HG03565 (cell line): Measurements from ENCODE around the gene DCXR.

Source experiments
- ATAC-seq: cut with Tn5 transposase; IDR thresholded peaks from one replicate; pipeline ENCODE4 v1.9.1; 2021; ENCODE audit warnings: mild to moderate bottlenecking, moderate library complexity; ENCODE audit not compliant: unreplicated experiment

DCXR gene

DNA sequence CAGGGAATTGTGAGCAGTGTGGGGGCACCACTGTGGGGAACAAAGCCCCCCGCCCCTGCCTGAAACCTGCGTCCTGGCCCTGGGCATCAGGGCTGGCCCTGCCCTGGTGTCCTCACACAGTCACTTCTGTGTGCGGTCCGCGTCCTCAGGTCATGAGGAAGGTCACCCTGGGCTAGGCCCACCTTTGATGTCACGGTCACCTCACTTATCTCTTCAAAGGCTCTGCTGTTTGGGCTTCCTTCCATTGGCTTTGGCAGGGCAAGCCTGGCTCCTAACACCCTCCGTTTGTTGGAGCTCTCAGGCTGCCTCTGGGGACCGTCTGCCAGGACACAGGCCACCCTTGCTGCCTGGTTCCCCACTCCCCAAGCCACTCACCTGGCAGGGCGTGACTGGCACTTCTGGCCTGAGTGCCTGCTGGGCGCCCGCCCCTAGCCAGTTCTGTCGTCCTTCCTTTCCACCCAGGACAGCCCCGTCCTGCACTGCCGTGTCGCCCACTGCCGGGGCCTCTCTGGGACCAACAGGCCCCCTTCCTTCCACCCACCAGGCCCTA is 23.6 kb downstream of the DCXR start:
- no peak for ATAC-seq

DNA sequence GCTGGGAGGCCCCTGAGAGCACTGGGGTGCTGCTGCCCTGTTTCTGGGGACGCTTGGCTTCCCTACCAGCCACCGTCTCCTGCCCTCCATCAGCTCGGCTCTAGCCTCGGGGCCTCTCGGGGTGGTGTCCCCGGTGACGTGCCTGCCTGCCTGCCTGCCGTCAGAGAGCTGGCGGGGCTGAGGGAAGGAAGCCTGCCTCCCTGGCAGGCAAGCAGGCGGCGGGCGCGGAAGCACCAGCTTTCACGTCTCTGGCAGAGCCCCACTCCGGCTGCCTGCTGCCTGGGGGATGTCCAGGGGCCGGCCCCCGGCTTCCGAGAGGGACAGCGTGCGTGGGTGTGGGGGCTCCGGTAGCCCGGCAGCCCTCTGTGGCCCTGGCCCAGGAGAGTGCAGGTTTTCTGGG is 24.2 kb downstream of the DCXR start:
- no peak for ATAC-seq

DNA sequence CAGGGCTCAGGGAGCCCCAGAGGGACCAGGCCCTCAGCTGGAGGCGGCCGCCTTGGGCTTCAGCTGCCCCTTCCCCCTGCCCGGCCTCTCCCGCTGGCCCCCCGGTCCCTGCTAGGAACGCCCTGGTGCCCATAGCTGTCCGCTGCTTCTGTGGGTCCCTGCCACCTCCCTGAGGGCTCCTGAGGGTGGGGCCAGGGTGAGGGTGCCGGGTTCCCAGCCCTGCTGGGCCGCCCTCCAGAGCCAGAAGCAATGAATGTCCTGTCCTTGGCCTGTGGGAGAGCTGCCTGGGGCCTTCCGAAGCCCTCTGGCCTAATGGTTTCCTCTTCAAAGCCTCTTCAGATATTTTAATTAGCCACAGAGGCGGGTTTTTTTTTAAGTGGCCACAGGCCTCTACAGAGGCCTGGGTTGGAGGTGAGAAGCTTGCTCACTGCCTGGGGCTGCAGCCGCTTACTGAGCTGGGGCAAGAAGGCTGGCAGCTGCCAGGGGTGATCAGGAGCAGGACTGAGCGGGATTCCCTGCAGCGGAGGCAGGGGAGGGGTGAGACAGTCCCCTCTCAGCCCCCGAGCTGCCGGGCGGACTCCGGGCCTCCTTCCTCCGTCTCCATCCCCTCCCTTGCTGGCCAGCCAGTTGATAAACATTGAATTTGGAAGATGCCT is 24.7 kb downstream of the DCXR start:
- no peak for ATAC-seq

DNA sequence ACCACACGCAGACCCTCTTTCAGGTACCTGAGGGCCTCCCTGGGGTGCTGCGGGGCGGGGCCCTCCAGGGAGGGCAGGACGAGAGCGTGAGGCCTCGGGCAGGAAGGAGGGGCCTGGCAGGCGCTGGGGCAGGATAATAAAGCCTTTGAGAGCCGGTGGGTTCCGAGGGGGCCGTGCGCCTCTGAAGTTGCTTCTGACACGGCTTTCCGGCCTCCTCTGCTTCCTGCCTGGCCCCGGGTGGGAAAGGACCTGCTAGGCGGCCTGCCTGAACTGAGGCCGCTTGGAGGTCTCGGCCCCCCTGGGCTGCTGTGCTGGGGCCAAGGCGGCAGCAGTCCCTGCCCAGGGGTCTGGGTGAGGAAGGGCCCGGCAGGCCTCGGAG is 25.2 kb downstream of the DCXR start:
- ATAC-seq, result no peak

DNA sequence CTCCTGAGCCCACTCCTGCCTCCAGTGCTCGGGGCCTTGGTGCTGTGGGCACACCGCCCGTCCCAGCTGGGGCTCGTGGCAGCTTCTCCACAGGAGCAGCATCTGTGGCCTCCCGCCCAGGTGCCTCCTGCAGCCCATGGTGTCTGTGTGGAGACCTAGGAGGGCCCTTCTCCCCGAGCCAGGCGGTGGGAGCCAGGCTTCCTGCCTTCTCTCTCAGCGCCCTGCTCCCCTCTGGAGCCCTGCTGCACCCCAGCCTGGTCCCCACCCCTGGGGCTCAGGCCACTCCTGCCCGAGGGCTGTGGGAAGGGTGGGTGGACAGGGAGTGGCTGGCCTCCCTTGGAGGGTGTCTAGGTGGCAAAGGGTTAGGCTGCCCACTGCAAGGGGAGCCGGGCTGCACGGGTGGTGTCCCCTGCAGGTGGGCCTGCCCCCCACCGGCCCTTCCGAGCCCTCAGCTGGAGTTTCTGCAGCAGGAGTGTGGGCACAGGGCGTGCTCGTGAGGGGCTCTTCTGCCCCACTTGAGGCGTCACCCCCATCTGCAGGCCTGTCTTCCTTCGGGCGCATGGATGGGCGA is 25.8 kb downstream of the DCXR start:
- ATAC-seq, result no peak

DNA sequence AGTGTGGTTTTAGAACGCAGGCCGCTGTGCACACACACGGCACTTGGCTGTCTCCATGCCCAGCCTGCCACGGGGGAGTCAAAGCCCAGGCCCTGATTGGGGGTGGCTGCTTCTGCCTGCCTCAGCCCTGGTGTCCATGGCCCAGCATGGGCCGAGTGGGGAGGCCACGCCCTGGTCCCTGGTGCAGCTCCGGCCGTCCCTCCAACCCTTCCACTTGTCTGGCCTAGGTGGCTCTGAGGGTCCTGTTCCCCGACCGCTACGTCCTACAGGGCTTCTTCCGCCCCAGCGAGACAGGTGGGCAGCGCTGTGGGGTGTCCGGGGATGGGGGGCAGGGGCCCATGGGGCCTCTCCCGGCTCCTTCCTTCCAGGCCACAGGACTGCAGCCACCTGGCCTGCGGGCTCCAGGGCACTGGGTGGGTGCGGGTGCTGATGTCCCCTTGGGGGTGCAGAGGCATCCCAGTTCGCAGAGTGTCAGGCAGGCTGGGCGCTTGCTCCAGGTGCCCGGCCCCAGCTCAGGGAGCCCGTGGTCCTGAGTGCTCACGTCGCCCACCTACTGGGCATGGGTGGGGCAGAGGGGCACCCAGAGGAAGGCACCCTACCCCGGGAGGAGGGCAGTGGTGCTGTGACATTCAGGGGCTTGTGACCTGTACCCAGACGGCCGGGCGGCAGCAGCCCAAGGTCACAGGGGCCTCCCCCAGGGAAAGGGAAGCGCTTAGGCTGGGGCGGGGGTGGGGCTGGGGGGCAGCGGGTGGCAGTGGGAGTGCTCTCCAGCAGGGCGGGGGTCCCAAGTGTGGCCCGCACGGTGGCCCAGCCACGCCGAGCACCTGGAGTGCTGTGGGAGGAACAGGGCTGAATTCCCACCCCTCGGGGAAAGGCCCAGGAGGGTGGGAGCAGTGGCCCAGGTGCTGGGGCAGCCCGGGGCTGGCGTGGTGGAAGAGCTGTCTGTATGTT is 26.6 kb downstream of the DCXR start:
- no peak for ATAC-seq

DNA sequence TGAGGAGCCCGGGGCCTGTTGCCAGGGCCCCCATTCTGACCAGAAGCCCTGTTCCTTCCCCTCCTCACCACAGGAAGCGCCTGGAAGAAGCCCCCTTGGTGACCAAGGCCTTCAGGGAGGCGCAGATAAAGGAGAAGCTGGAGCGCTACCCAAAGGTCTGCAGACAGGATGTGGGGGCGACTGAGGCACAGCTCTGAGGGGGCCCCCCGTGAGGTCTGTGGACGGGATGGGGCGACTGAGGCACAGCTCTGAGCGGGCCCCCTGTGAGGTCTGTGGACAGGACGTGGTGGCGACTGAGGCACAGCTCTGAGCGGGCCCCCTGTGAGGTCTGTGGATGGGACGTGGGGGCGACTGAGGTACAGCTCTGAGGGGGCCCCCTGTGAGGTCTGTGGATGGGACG is 28.1 kb downstream of the DCXR start:
- no peak for ATAC-seq

DNA sequence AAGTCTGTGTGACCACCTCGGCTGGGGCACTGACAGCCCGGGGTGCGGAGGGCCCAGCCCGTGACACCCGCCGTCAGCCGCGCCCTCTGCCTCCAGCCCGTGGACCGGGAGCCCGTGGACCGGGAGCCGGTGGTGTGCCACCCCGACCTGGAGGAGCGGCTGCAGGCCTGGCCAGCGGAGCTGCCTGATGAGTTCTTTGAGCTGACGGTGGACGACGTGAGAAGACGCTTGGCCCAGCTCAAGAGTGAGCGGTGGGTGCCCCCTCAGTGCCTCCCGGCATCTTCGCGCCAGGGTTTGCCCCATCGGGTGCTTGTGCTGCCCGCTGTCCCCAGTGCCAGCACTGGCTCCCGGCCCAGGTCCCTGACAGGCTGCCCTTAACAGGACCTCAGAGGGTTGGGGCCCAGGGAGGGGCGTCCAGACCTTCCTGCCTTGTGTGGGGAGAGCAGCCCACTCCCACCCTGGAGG is 28.5 kb downstream of the DCXR start:
- ATAC-seq, result no peak

DNA sequence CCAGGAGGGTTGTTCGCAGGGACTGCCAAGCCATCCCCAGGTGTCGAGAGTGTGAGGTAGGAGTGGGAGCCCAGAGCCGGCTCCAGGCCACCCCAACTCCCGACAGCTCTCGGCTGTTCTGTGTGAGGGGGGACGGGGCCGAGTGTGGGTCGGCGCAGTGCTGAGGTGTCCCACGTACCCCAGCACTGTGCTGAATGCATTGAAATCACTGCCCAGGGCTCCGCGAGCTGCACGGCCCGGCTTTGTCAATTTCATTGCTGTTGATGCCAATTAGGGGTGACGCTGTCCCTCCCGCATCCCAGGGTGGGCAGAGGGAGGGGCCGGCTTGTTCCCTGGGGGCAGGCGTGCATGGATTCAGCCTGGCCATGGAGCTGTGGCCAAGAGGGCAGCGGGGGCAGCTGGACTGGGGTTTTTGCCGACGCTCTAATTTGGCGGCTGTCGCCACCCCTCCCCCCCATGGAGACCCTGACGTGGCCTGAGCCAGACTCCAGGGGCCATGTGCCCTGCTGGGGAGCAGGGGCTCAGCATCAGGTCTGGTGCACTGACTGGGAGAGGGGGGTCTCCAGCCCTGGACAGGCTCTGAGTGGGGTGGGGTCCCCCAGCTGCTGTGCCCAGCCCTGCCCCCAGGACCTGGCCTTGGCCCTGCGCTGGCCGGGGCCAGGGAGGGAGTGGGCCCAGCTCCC is 29.1 kb downstream of the DCXR start:
- no peak for ATAC-seq

DNA sequence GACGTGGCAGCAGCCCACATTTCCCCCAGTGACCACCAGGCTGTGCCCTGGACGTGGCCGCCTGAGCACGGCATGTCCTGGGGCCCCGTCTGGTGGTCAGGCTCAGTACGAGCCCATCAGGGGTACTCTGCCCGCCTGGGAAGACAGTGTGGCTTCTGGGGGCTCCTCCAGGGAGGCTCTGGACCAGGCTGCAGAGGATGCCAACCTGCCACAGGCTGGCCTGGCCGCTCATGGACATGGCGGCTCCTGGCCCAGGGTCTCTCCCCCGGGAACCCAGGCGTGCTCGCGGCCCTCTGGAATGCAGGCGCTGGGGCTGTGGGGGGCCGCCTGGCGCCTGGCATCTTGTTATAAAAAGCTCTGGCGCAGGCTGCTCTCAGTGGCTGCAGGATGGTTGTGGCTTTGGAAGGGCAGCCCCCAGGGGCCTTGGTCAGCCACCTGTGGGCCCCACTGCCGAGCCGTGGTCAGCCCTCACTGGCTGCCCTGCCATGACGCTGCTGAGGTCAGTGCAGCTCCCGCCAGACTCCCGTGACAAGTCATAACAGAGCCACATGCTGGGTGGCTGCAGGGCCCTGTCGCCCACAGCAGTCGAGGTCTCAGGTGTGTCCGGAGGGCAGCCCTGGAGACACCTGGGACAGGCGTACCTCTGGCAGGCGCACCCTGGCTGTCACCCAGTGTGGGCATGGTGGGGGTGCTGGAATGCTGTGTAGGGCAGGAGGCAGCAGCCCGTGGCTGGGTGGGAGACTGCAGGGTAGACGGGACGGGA is 29.8 kb downstream of the DCXR start:
- no peak for ATAC-seq

DNA sequence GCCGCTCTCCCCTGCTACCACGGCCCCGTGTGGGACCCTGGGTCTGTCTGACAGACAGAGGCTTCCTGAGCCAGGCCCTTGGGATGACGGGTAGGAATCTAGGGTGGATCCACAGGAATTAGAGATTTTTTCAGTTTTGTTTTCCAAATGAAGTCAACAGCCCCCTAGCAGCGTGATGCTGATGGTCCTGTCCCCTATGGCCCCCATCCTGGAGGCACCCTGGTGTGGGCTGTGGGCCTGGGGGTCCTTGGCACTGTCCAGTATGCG is 30.3 kb downstream of the DCXR start:
- ATAC-seq, result no peak

DNA sequence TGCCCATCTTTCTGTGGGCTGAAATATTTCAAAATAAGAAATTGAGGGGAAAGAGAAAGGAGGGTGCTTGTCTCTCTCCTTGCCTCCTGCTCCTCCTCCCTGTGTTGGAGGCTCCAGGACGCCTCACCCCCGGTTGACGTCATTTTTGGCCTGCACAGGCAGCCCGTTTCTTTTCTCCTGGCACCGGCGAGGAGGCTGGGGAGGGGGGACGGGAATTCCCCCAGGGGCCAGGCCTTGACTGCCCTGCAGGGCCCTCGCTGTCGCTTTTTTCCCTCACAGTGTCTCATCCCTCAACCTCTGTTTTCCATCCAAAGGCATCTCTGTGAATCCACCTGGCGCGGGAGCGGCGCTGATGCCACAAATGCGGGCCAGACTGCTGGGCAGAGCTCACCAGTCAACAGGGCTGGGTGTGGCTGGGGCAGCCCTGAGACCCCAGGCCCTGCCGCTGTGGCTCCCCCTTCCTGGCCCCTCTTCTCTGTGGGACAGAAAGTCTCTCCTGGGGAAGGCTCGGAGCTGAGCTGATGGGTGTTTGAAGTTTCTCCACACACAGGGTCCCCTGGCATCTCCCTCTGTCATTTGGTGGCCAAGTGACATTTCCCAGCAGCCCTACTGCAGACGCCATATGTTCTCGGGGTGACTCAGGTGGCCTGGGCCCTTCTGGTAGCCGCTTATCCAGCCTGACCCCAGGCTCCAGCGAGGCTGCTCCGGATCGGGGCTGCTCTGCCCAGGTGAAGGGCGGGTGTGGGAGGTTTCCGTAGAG is 30.8 kb downstream of the DCXR start:
- ATAC-seq, result no peak

DNA sequence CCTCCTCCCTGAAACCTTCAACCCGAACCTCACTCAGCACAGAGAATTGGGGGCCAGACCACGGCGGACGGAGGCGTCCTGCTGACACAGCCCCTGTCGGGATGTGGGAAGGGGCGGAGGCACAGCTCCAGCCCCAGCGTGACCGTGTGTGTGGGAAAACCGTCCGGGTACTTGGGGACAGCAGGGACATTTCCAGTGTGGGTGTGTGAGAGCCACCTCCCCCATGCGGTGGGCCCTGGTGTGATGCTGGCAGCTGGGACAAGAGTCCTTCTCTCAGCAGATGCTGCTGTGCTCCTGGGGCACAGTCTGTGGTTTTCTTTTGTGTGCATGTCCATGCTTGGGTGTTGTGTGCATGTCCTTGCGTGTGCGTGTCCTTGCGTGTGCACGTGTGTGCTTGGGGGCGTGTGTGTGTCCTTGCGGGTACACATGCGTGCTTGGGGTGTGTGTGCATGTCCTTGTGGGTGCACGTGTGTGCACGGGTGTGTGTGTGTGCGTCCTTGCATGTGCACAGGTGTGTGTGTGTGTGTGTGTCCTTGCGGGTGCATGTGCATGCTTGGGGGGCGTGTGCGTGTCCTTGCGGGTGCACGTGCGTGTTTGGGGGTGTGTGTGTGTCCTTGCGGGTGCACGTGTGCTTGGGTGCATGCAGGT is 31.7 kb downstream of the DCXR start:
- ATAC-seq, result no peak

DNA sequence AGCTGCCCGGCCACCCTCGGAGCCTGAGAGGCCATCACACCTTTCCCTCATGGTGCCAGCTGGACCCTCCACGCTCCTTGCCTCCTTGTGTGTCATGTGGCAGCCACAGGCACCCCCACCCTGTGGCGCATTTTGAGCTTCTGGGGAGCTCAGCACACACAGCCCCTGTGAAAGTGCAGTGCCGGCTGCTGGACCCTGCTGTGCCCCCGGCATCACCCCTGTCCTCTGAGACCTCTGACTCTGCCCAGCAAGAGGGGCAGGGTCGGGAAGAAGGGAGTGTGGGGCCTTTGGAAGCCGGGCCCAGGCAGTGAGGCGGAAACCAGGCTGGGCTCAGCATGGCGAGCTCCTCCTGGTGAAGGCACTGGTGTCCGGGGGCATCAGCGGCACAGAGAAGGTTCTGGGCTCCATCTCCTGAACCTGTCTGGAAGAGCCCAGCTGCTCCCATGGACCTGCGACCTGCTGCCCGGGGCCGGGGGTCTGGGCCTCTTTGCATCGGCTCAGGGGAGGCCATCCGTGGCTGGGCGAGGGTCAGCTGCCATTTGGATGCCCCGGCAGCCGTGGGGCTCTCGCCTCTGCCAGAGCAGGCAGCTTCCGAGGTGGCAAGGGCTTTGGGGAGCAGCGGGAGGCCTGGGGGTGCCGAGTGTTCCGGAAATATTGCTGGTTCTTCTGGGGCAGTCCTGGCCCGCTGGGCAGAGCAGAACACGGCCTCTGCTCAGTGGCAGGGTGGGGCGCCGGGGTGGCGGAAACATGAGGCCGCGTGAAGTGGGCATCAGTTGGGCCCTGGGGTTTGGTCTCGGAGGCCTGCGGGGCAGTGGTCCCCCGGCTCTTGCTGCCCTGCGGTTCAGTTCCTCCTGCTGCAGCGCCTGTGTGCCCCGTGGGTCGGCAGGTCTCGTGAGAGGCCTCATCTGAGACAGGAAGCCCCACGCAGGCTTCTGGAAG is 32.7 kb downstream of the DCXR start:
- ATAC-seq, result no peak

DNA sequence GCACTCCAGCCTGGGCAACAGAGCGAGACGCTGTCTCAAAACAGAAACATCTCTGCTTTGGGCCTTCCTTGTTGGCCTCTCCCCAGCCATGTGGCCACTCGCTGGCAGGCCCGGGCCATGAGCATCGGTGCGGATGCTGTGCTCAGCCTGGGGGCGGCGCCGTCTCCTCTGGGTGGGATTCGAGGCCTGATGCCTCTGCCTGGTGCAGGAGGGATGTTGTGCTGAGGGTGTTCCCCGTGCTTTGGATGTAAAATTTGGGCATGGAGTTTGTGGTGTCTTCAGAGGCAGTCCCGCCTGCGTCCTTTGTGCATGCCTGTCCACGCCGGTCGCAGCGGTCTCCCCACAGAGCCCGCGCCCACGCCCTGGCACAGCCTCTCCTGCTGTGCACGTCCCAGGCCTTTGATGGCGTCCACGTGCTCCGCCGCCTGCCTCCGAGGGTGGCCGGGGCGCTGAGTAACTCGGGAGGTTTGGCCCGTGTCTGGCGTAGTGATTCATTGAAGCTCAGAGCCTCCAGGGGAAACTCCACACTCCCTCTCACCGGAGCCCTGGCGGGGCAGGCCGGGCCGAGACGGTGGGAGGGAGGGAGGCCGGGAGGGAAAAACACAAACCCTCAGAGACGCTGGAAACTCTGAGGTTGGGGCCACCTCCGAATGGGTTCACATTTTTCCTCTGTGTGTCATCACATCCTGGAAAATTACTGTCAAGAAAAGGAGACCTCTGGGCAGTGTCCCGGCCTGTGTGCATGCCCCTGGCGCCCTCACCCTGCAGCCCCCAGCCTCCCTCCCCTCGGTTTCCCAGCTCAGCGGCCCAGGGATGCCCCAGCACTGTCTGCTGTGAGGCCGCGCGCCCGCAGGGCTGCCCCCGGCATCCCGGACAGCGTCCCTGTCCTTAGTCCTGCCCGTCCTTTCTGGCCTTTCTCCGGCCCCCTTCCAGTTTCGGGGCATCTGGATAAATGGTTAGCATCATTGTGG is 33.8 kb downstream of the DCXR start:
- no peak for ATAC-seq

DNA sequence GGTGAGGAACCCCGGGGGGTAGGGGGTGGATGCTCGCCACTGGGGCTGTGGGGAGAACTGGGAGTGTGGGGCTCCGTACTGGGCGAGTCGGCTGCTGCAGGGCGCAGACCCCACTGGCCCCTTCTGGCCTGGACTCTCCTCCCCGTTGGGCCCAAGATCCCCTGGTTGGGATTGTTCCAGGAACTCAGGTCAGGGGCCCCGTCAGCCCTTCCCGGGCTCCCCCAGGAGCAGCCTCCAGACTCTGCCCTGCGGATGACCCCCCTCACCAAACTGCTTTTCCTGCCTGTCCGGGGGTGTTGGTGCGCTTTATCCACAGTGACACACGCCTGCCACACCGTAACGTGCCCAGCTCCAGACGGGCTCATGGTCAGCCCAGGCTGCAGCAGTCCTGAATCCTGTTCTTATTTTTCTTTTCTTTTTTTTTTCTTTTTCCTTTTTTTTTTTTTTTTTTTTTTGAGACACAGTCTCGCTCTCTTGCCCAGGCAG is 35.9 kb downstream of the DCXR start:
- ATAC-seq, result no peak
